SH-SY5Y (cell line): ENCODE data around the gene SORT1.

Experiments used
- GATA2 ChIP-seq: IDR thresholded peaks from 2 replicates; pipeline ENCODE4 v1.6.1; 2011; ENCODE audit warnings: mild to moderate bottlenecking, low read depth, low read length
- GATA3 ChIP-seq: IDR thresholded peaks from 2 replicates; pipeline ENCODE4 v1.6.1; 2011; ENCODE audit warnings: low read depth, mild to moderate bottlenecking, low read length, moderate library complexity

GRCh38 chr1:109263234-109263596 lies 134.5 kb downstream of the SORT1 start:
- TF ChIP-seq GATA2 (no peak), GATA3 (no peak)
